K562 (cell line): ENCODE results near the gene ADAP1. TPM values are rescaled to one million over a fixed set of nuclear protein-coding genes. Genes with fewer than 3 reads are reported as not detected.
A peak's percentile ranks its signal among the peaks of the same experiment; 100 is the strongest.

ENCODE experiments used
- ATF3 ChIP-seq, 2 experiments: fragments of 450-650 bp in 1 of 2; sonication (generic) in 1 of 2; formaldehyde crosslinking in 1 of 2; IDR thresholded peaks in 1 of 2; conservative IDR thresholded peaks in 1 of 2; 2 replicates each; pipeline versions ENCODE4 v1.6.1 to v1.8.1; 2016 to 2023; ENCODE audit warnings: mild to moderate bottlenecking in 2 of 2, moderate library complexity in 2 of 2, inconsistent platforms in 1 of 2, missing genetic modification reagents in 1 of 2
- BACH1 ChIP-seq: fragments of 200-800 bp; sonication (Bioruptor generic); IDR thresholded peaks from 2 replicates; pipeline ENCODE4 v1.6.1; 2016; ENCODE audit warnings: missing genetic modification characterization, missing compliant biosample characterization
- BHLHE40 ChIP-seq: IDR thresholded peaks from 2 replicates; pipeline ENCODE4 v1.6.1; 2011; ENCODE audit warnings: low read length, improper control_type of control experiment
- E2F5 ChIP-seq: sonication (generic); formaldehyde crosslinking; IDR thresholded peaks from 2 replicates; pipeline ENCODE4 v1.8.0; 2022; ENCODE audit warnings: mild to moderate bottlenecking, missing genetic modification reagents
- ELK1 ChIP-seq: sonication (generic); formaldehyde crosslinking; IDR thresholded peaks from 2 replicates; pipeline ENCODE4 v1.8.1; 2022; ENCODE audit warnings: missing genetic modification reagents
- ETS2 ChIP-seq: IDR thresholded peaks from 2 replicates; pipeline ENCODE4 v1.6.1; 2016; ENCODE audit warnings: borderline replicate concordance, missing genetic modification characterization, mild to moderate bottlenecking, moderate library complexity, missing compliant biosample characterization; ENCODE audit not compliant: poor library complexity, severe bottlenecking
- FIP1L1 ChIP-seq: fragments of 200-400 bp; formaldehyde crosslinking; IDR thresholded peaks from 2 replicates; pipeline ENCODE4 v1.6.1; 2018; ENCODE audit warnings: mild to moderate bottlenecking, low read depth, low read length; ENCODE audit not compliant: poor library complexity, severe bottlenecking
- HEY1 ChIP-seq: fragments of 250-450 bp; sonication (Bioruptor Pico); IDR thresholded peaks from 2 replicates; pipeline ENCODE4 v1.5.0; 2020; ENCODE audit warnings: mild to moderate bottlenecking, moderate library complexity, borderline replicate concordance
- HMG20B ChIP-seq: fragments of 250-450 bp; sonication (Bioruptor Pico); IDR thresholded peaks from 2 replicates; pipeline ENCODE4 v1.5.0; 2021; ENCODE audit warnings: mild to moderate bottlenecking
- HMGN3 ChIP-seq: IDR thresholded peaks from 2 replicates; pipeline ENCODE4 v1.6.1; 2011; ENCODE audit warnings: borderline replicate concordance, low read depth, mild to moderate bottlenecking, mixed read lengths, low read length; ENCODE audit not compliant: insufficient read length; ENCODE audit errors: extremely low read depth
- ILK ChIP-seq: fragments of 450-650 bp; IDR thresholded peaks from 2 replicates; pipeline ENCODE4 v1.6.1; 2016; ENCODE audit warnings: missing genetic modification characterization, low read depth, mild to moderate bottlenecking, missing compliant biosample characterization, moderate library complexity, borderline replicate concordance
- MAX ChIP-seq: sonication (generic); formaldehyde crosslinking; IDR thresholded peaks from 2 replicates; pipeline ENCODE4 v1.9.0; 2022; ENCODE audit warnings: mild to moderate bottlenecking, missing genetic modification reagents
- MXI1 ChIP-seq: IDR thresholded peaks from 2 replicates; pipeline ENCODE4 v1.6.1; 2011; ENCODE audit warnings: low read depth, mild to moderate bottlenecking, improper control_type of control experiment, low read length
- NCOA2 ChIP-seq, 2 experiments: fragments of 450-650 bp; IDR thresholded peaks; 2 replicates each; pipeline ENCODE4 v1.6.1; 2018; ENCODE audit warnings: mild to moderate bottlenecking in 2 of 2, moderate library complexity in 1 of 2; ENCODE audit not compliant: partially characterized antibody in 2 of 2
- NUFIP1 ChIP-seq: fragments of 450-650 bp; IDR thresholded peaks from 2 replicates; pipeline ENCODE4 v1.6.1; 2018; ENCODE audit not compliant: partially characterized antibody
- SNIP1 ChIP-seq: fragments of 450-650 bp; IDR thresholded peaks from 2 replicates; pipeline ENCODE4 v1.7.1; 2017; ENCODE audit warnings: low read depth, mild to moderate bottlenecking
- TAF9B ChIP-seq: fragments of 450-650 bp; IDR thresholded peaks from 2 replicates; pipeline ENCODE4 v1.6.1; 2018; ENCODE audit warnings: mild to moderate bottlenecking; ENCODE audit not compliant: partially characterized antibody
- TCF3 ChIP-seq: sonication (generic); formaldehyde crosslinking; IDR thresholded peaks from 2 replicates; pipeline ENCODE4 v1.4.0; 2020; ENCODE audit warnings: mild to moderate bottlenecking, missing genetic modification reagents
- ZBTB33 ChIP-seq: sonication (generic); formaldehyde crosslinking; IDR thresholded peaks from 2 replicates; pipeline ENCODE4 v1.8.1; 2023; ENCODE audit warnings: mild to moderate bottlenecking, missing genetic modification reagents
- ZNF253 ChIP-seq: fragments of 250-450 bp; sonication (Bioruptor Pico); conservative IDR thresholded peaks from 2 replicates; pipeline ENCODE4 v1.6.1; 2021; ENCODE audit warnings: mild to moderate bottlenecking
- ZNF263 ChIP-seq: sonication (generic); formaldehyde crosslinking; IDR thresholded peaks from 2 replicates; pipeline ENCODE4 v1.8.0; 2022; ENCODE audit warnings: mild to moderate bottlenecking, missing genetic modification reagents, borderline replicate concordance
- ZNF589 ChIP-seq: fragments of 200-800 bp; sonication (Bioruptor generic); IDR thresholded peaks from 2 replicates; pipeline ENCODE4 v1.6.1; 2016; ENCODE audit warnings: low read depth, missing genetic modification characterization, missing compliant biosample characterization
- polyA plus RNA-seq, 8 experiments: library from polyadenylated mRNA; depleted of rRNA in 4 of 8; stranded (reverse) in 5 of 8; unstranded in 3 of 8; fragments of >200 nt; fragmentation: Nextera tagmentation in 2 of 8; fragmentation: Illumina TruSeq in 1 of 8; extraction: Ambion mirVana in 2 of 8; extraction: Trizol in 1 of 8; gene quantifications; 2 replicates each; pipeline versions ENCODE4 v1.2.1 to v1.2.3, GENCODE V29; 2011 to 2014; ENCODE audit warnings: inconsistent platforms in 1 of 8, missing spikeins in 1 of 8
- total RNA-seq, 7 experiments: library from RNA; depleted of rRNA in 6 of 7; stranded (reverse); fragments of >200 nt in 6 of 7; fragmentation: Illumina TruSeq in 2 of 7; extraction: Trizol in 2 of 7; gene quantifications; 2 replicates each; pipeline versions ENCODE4 v1.2.1 to v1.2.3, GENCODE V29; 2011 to 2021; ENCODE audit warnings: low replicate concordance in 1 of 7

ADAP1 gene
- total and polyA plus RNA-seq, 9 of the 15 experiments (the other 6 are each of a cell fraction or from before 2014, with no cell fraction given), result 0.27 to 1.4 (median 0.52) TPM; not detected in 3

- TF ChIP-seq ELK1 (CRISPR knock-in tag), result no peak
- TF ChIP-seq E2F5, result no peak
- TF ChIP-seq ZNF589 (CRISPR knock-in tag), result no peak
- TF ChIP-seq SNIP1, result no peak
- no peak for TF ChIP-seq ZNF253
- TF ChIP-seq ILK (tag), result no peak
- no peak for TF ChIP-seq HEY1 (CRISPR knock-in tag)
- TF ChIP-seq ATF3 (IDR thresholded peaks at IDR 0.05), result no peak
- TF ChIP-seq ATF3 (CRISPR knock-in tag; conservative IDR thresholded peaks at IDR 0.05), result no peak
- no peak for TF ChIP-seq MXI1
- TF ChIP-seq FIP1L1, result peak; percentile 64
- TF ChIP-seq TAF9B, result no peak
- TF ChIP-seq ZNF263, result no peak
- no peak for TF ChIP-seq NUFIP1
- peak; percentile 44 for TF ChIP-seq HMGN3
- TF ChIP-seq ZBTB33 (CRISPR knock-in tag), result peak; percentile 96
- TF ChIP-seq BACH1, result no peak
- no peak for TF ChIP-seq NCOA2 (IDR thresholded peaks at IDR 0.05; ENCODE audit: partially characterized antibody in 2 of 2)
- TF ChIP-seq BHLHE40, result peak; percentile 22; the same call in 1 of the 2 replicates
- TF ChIP-seq TCF3 (CRISPR knock-in tag), result no peak
- TF ChIP-seq ETS2 (tag), result no peak
- TF ChIP-seq HMG20B (CRISPR knock-in tag), result no peak
- 0 out of 2 replicates have a peak, but pooled peaks have one; percentile 27 for TF ChIP-seq MAX
Observed at GRCh38 chr7:898855-899681, 55.4 kb downstream of the ADAP1 start (continued).
